GM23338 (cell line): ENCODE measurements around the gene HMGCS2. TPM values are rescaled to one million over a fixed set of nuclear protein-coding genes. Genes with fewer than 3 reads are reported as not detected.

ENCODE experiments used
- ATAC-seq: fragments of 200-7000 bp; cut with Tn5 transposase; 3 replicates; pipeline ENCODE4 v1.9.1; 2020
- DNase-seq: peaks from one replicate; pipeline ENCODE4 v3.0.0-alpha.2; 2015; ENCODE audit warnings: low spot score
- H2AFZ ChIP-seq: fragments of 200-600 bp; sonication (generic); 2 replicates; pipeline ENCODE4 v1.8.0; 2016; ENCODE audit warnings: antibody characterized with exemption, mild to moderate bottlenecking, moderate library complexity
- H3F3A ChIP-seq: fragments of 200-600 bp; sonication (generic); replicated peaks from 2 replicates; pipeline ENCODE4 v1.8.0; 2017; ENCODE audit warnings: antibody characterized with exemption, mixed run types, low read depth
- H3K27ac ChIP-seq: fragments of 200-600 bp; sonication (generic); 2 replicates; pipeline ENCODE4 v1.6.1; 2016; ENCODE audit warnings: low read depth
- H3K27me3 ChIP-seq: fragments of 200-600 bp; sonication (generic); 2 replicates; pipeline ENCODE4 v1.8.0; 2016; ENCODE audit warnings: mild to moderate bottlenecking, mixed run types, moderate library complexity; ENCODE audit not compliant: insufficient read depth
- H3K36me3 ChIP-seq: fragments of 200-600 bp; sonication (generic); 2 replicates; pipeline ENCODE4 v1.8.0; 2016; ENCODE audit warnings: mild to moderate bottlenecking; ENCODE audit not compliant: insufficient read depth
- H3K4me1 ChIP-seq: fragments of 200-600 bp; sonication (generic); 2 replicates; pipeline ENCODE4 v1.8.0; 2016; ENCODE audit warnings: mild to moderate bottlenecking, moderate library complexity; ENCODE audit not compliant: insufficient read depth
- H3K4me2 ChIP-seq: fragments of 200-600 bp; sonication (generic); 2 replicates; pipeline ENCODE4 v1.7.1; 2017; ENCODE audit warnings: mixed run types
- H3K4me3 ChIP-seq: fragments of 200-600 bp; sonication (generic); 2 replicates; pipeline ENCODE4 v1.6.1; 2016; ENCODE audit warnings: mixed run types
- H3K79me2 ChIP-seq: fragments of 200-600 bp; sonication (generic); replicated peaks from 2 replicates; pipeline ENCODE4 v1.8.0; 2017; ENCODE audit warnings: mild to moderate bottlenecking; ENCODE audit not compliant: insufficient read depth
- H3K9me2 ChIP-seq: fragments of 200-600 bp; sonication (generic); 2 replicates; pipeline ENCODE4 v1.8.0; 2017; ENCODE audit not compliant: insufficient read depth
- H4K20me1 ChIP-seq: fragments of 200-600 bp; sonication (generic); replicated peaks from 2 replicates; pipeline ENCODE4 v1.8.0; 2017; ENCODE audit warnings: mild to moderate bottlenecking; ENCODE audit not compliant: insufficient read depth
- H3K27ac Mint-ChIP-seq: 2 replicates; pipeline ENCODE4 v1.8.0; 2020; ENCODE audit warnings: inconsistent platforms, mild to moderate bottlenecking, moderate library complexity, mixed read lengths
- H3K27me3 Mint-ChIP-seq: 3 replicates; pipeline ENCODE4 v1.8.0; 2022; ENCODE audit warnings: low read depth, mild to moderate bottlenecking, moderate library complexity, mixed read lengths, inconsistent platforms; ENCODE audit not compliant: insufficient read depth, poor library complexity
- H3K36me3 Mint-ChIP-seq: 3 replicates; pipeline ENCODE4 v1.8.0; 2021; ENCODE audit warnings: low read depth, mild to moderate bottlenecking, inconsistent platforms, moderate library complexity, mixed read lengths
- H3K4me1 Mint-ChIP-seq: 3 replicates; pipeline ENCODE4 v1.8.0; 2020; ENCODE audit warnings: mild to moderate bottlenecking, inconsistent platforms, mixed read lengths
- H3K4me3 Mint-ChIP-seq: 3 replicates; pipeline ENCODE4 v1.8.0; 2021; ENCODE audit warnings: moderate library complexity, mild to moderate bottlenecking, inconsistent platforms, mixed read lengths
- H3K9me3 Mint-ChIP-seq: 3 replicates; pipeline ENCODE4 v1.8.0; 2020; ENCODE audit warnings: moderate library complexity, mild to moderate bottlenecking, inconsistent platforms, mixed read lengths
- CREB1 ChIP-seq: fragments of 250-450 bp; sonication (Bioruptor Pico); IDR thresholded peaks from 2 replicates; pipeline ENCODE4 v1.5.0; 2020; ENCODE audit warnings: low read depth, mild to moderate bottlenecking, moderate library complexity
- EZH2 ChIP-seq: fragments of 200-600 bp; sonication (generic); IDR thresholded peaks from one replicate; pipeline ENCODE4 v1.8.0; 2017; ENCODE audit warnings: antibody characterized with exemption, mild to moderate bottlenecking, low read depth; ENCODE audit not compliant: unreplicated experiment
- EZH2phosphoT487 ChIP-seq: fragments of 200-600 bp; sonication (generic); IDR thresholded peaks from one replicate; pipeline ENCODE4 v1.8.1; 2018; ENCODE audit warnings: antibody characterized with exemption; ENCODE audit not compliant: unreplicated experiment
- JUNB ChIP-seq: IDR thresholded peaks from one replicate; pipeline ENCODE4 v1.6.1; 2016; ENCODE audit warnings: antibody characterized with exemption; ENCODE audit not compliant: unreplicated experiment
- NANOG ChIP-seq: IDR thresholded peaks from 2 replicates; pipeline ENCODE4 v1.6.1; 2016; ENCODE audit warnings: antibody characterized with exemption, borderline replicate concordance
- POLR2AphosphoS5 ChIP-seq: IDR thresholded peaks from 2 replicates; pipeline ENCODE4 v1.6.1; 2016; ENCODE audit warnings: antibody characterized with exemption, low read depth
- STAT1 ChIP-seq: IDR thresholded peaks from one replicate; pipeline ENCODE4 v1.6.1; 2016; ENCODE audit warnings: antibody characterized with exemption; ENCODE audit not compliant: unreplicated experiment
- ZNF114 ChIP-seq: fragments of 250-450 bp; sonication (Bioruptor Pico); IDR thresholded peaks from 2 replicates; pipeline ENCODE4 v1.5.0; 2020; ENCODE audit warnings: mild to moderate bottlenecking, moderate library complexity
- ZNF331 ChIP-seq: fragments of 250-450 bp; sonication (Bioruptor Pico); IDR thresholded peaks from 2 replicates; pipeline ENCODE4 v1.5.0; 2020; ENCODE audit warnings: low read depth, mild to moderate bottlenecking, moderate library complexity
- polyA plus RNA-seq: library from polyadenylated mRNA; unstranded; fragments of >200 nt; fragmentation: Nextera tagmentation; extraction: Ambion mirVana; gene quantifications from 2 replicates; pipeline ENCODE4 v1.2.1, GENCODE V29; 2016
- total RNA-seq: library from RNA; depleted of rRNA; stranded (reverse); fragments of >200 nt; shearing (Covaris generic); gene quantifications from 2 replicates; pipeline ENCODE4 v1.2.3, GENCODE V29; 2014
- TF ChIP-seq, protein P1 (sequence below), 2 experiments: fragments of 200-600 bp in 1 of 2; sonication (generic) in 1 of 2; conservative IDR thresholded peaks; 2 replicates each; pipeline versions ENCODE4 v1.5.1 to v1.6.1; 2016 to 2017; ENCODE audit warnings: antibody characterized with exemption in 2 of 2, low read depth in 2 of 2, mild to moderate bottlenecking in 2 of 2, moderate library complexity in 1 of 2
- TF ChIP-seq, protein P2 (sequence below): IDR thresholded peaks from 2 replicates; pipeline ENCODE4 v1.6.1; 2016; ENCODE audit warnings: antibody characterized with exemption
- TF ChIP-seq, protein P3 (sequence below): fragments of 250-450 bp; sonication (Bioruptor Pico); IDR thresholded peaks from 2 replicates; pipeline ENCODE4 v1.5.0; 2020; ENCODE audit warnings: mild to moderate bottlenecking, moderate library complexity
- TF ChIP-seq, protein P4 (sequence below): IDR thresholded peaks from one replicate; pipeline ENCODE4 v1.6.1; 2018; ENCODE audit warnings: antibody characterized with exemption; ENCODE audit not compliant: unreplicated experiment

The HMGCS2 gene
- total and polyA plus RNA-seq, 2 experiments from 2014 or later = not detected

DNA sequence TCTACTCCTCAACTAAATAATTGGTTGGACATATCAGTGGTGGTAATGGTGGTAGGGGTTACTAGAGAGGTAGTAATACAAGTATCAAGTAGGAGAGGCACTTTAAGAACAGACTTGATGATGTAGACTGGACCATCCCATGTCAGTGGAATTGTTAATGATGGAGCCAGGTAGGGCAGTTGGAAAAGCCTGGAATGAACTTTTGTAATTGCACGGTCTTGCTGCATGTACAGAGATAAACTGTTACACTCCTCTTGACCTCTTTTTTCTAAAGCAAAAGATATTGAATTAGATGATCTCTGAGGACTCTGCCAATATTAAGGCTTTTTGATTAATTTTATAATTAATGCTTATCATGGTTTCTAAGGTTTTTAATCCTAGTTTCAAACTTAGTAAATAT, 5.8 kb downstream of the HMGCS2 start:
- H3K4me1 Mint-ChIP-seq = peaks cover 2% of the 10 kb centered on the region; the same call in 1 of the 3 replicates
- no peaks in the 10 kb centered on the region; the same call in 1 of the 2 replicates for H3K9me2 ChIP-seq
- H4K20me1 ChIP-seq = no peaks in the 10 kb centered on the region
- H3K4me2 ChIP-seq = no peak overlapping the region
- H3K4me3 ChIP-seq = no peak overlapping the region
- H3K27ac ChIP-seq = no peak overlapping the region
- no peak overlapping the region for H2AFZ ChIP-seq
- ATAC-seq = no peak
- no peaks in the 10 kb centered on the region; the same call in 2 of the 3 replicates for H3K9me3 Mint-ChIP-seq
- peaks cover 4% of the 10 kb centered on the region for H3K4me1 ChIP-seq
- TF ChIP-seq POLR2AphosphoS5 (no peak), EZH2 (no peak), NANOG (no peak), ZNF331 (CRISPR knock-in tag) (no peak), ZNF114 (CRISPR knock-in tag) (no peak), CREB1 (CRISPR knock-in tag) (no peak), JUNB (no peak), EZH2phosphoT487 (no peak), STAT1 (no peak)
- TF ChIP-seq, protein P1, sequence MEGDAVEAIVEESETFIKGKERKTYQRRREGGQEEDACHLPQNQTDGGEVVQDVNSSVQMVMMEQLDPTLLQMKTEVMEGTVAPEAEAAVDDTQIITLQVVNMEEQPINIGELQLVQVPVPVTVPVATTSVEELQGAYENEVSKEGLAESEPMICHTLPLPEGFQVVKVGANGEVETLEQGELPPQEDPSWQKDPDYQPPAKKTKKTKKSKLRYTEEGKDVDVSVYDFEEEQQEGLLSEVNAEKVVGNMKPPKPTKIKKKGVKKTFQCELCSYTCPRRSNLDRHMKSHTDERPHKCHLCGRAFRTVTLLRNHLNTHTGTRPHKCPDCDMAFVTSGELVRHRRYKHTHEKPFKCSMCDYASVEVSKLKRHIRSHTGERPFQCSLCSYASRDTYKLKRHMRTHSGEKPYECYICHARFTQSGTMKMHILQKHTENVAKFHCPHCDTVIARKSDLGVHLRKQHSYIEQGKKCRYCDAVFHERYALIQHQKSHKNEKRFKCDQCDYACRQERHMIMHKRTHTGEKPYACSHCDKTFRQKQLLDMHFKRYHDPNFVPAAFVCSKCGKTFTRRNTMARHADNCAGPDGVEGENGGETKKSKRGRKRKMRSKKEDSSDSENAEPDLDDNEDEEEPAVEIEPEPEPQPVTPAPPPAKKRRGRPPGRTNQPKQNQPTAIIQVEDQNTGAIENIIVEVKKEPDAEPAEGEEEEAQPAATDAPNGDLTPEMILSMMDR (conservative IDR thresholded peaks at IDR 0.05; ENCODE audit: low read depth in 2 of 2) = no peak
- TF ChIP-seq, protein P2, sequence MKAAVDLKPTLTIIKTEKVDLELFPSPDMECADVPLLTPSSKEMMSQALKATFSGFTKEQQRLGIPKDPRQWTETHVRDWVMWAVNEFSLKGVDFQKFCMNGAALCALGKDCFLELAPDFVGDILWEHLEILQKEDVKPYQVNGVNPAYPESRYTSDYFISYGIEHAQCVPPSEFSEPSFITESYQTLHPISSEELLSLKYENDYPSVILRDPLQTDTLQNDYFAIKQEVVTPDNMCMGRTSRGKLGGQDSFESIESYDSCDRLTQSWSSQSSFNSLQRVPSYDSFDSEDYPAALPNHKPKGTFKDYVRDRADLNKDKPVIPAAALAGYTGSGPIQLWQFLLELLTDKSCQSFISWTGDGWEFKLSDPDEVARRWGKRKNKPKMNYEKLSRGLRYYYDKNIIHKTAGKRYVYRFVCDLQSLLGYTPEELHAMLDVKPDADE = no peak
- TF ChIP-seq, protein P3, sequence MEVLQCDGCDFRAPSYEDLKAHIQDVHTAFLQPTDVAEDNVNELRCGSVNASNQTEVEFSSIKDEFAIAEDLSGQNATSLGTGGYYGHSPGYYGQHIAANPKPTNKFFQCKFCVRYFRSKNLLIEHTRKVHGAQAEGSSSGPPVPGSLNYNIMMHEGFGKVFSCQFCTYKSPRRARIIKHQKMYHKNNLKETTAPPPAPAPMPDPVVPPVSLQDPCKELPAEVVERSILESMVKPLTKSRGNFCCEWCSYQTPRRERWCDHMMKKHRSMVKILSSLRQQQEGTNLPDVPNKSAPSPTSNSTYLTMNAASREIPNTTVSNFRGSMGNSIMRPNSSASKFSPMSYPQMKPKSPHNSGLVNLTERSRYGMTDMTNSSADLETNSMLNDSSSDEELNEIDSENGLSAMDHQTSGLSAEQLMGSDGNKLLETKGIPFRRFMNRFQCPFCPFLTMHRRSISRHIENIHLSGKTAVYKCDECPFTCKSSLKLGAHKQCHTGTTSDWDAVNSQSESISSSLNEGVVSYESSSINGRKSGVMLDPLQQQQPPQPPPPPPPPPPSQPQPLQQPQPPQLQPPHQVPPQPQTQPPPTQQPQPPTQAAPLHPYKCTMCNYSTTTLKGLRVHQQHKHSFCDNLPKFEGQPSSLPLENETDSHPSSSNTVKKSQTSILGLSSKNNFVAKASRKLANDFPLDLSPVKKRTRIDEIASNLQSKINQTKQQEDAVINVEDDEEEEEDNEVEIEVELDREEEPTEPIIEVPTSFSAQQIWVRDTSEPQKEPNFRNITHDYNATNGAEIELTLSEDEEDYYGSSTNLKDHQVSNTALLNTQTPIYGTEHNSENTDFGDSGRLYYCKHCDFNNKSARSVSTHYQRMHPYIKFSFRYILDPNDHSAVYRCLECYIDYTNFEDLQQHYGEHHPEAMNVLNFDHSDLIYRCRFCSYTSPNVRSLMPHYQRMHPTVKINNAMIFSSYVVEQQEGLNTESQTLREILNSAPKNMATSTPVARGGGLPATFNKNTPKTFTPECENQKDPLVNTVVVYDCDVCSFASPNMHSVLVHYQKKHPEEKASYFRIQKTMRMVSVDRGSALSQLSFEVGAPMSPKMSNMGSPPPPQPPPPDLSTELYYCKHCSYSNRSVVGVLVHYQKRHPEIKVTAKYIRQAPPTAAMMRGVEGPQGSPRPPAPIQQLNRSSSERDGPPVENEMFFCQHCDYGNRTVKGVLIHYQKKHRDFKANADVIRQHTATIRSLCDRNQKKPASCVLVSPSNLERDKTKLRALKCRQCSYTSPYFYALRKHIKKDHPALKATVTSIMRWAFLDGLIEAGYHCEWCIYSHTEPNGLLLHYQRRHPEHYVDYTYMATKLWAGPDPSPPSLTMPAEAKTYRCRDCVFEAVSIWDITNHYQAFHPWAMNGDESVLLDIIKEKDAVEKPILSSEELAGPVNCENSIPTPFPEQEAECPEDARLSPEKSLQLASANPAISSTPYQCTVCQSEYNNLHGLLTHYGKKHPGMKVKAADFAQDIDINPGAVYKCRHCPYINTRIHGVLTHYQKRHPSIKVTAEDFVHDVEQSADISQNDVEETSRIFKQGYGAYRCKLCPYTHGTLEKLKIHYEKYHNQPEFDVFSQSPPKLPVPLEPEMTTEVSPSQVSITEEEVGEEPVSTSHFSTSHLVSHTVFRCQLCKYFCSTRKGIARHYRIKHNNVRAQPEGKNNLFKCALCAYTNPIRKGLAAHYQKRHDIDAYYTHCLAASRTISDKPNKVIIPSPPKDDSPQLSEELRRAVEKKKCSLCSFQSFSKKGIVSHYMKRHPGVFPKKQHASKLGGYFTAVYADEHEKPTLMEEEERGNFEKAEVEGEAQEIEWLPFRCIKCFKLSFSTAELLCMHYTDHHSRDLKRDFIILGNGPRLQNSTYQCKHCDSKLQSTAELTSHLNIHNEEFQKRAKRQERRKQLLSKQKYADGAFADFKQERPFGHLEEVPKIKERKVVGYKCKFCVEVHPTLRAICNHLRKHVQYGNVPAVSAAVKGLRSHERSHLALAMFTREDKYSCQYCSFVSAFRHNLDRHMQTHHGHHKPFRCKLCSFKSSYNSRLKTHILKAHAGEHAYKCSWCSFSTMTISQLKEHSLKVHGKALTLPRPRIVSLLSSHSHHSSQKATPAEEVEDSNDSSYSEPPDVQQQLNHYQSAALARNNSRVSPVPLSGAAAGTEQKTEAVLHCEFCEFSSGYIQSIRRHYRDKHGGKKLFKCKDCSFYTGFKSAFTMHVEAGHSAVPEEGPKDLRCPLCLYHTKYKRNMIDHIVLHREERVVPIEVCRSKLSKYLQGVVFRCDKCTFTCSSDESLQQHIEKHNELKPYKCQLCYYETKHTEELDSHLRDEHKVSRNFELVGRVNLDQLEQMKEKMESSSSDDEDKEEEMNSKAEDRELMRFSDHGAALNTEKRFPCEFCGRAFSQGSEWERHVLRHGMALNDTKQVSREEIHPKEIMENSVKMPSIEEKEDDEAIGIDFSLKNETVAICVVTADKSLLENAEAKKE (CRISPR knock-in tag) = no peak
- TF ChIP-seq, protein P4, sequence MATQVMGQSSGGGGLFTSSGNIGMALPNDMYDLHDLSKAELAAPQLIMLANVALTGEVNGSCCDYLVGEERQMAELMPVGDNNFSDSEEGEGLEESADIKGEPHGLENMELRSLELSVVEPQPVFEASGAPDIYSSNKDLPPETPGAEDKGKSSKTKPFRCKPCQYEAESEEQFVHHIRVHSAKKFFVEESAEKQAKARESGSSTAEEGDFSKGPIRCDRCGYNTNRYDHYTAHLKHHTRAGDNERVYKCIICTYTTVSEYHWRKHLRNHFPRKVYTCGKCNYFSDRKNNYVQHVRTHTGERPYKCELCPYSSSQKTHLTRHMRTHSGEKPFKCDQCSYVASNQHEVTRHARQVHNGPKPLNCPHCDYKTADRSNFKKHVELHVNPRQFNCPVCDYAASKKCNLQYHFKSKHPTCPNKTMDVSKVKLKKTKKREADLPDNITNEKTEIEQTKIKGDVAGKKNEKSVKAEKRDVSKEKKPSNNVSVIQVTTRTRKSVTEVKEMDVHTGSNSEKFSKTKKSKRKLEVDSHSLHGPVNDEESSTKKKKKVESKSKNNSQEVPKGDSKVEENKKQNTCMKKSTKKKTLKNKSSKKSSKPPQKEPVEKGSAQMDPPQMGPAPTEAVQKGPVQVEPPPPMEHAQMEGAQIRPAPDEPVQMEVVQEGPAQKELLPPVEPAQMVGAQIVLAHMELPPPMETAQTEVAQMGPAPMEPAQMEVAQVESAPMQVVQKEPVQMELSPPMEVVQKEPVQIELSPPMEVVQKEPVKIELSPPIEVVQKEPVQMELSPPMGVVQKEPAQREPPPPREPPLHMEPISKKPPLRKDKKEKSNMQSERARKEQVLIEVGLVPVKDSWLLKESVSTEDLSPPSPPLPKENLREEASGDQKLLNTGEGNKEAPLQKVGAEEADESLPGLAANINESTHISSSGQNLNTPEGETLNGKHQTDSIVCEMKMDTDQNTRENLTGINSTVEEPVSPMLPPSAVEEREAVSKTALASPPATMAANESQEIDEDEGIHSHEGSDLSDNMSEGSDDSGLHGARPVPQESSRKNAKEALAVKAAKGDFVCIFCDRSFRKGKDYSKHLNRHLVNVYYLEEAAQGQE = no peak
- no peak overlapping the region for H3K4me3 Mint-ChIP-seq
- no peaks in the 10 kb centered on the region for H3K27me3 ChIP-seq
- no peaks in the 10 kb centered on the region for H3F3A ChIP-seq
- DNase-seq = no peak
- no peaks in the 10 kb centered on the region for H3K36me3 Mint-ChIP-seq
- peaks cover 3% of the 10 kb centered on the region for H3K27me3 Mint-ChIP-seq
- H3K27ac Mint-ChIP-seq = no peak overlapping the region
- no peaks in the 10 kb centered on the region for H3K36me3 ChIP-seq
- H3K79me2 ChIP-seq = no peaks in the 10 kb centered on the region
